Rectal smooth muscle tissue (tissue), 1 donor: Measurements from ENCODE around the gene KRT71.

ENCODE experiments used
- H3K27ac ChIP-seq: one replicate; pipeline ENCODE4 v1.7.0; 2013; ENCODE audit warnings: low read depth, low read length, inconsistent platforms
- H3K27me3 ChIP-seq: one replicate; pipeline ENCODE4 v1.7.0; 2013; ENCODE audit warnings: low read length; ENCODE audit not compliant: control insufficient read depth, insufficient read depth
- H3K36me3 ChIP-seq: one replicate; pipeline ENCODE4 v1.7.0; 2013; ENCODE audit warnings: low read length; ENCODE audit not compliant: control insufficient read depth, insufficient read depth
- H3K4me1 ChIP-seq: one replicate; pipeline ENCODE4 v1.7.0; 2013; ENCODE audit warnings: low read length; ENCODE audit not compliant: control insufficient read depth, insufficient read depth
- H3K4me3 ChIP-seq: one replicate; pipeline ENCODE4 v1.7.0; 2013; ENCODE audit warnings: low read length
- H3K9ac ChIP-seq: one replicate; pipeline ENCODE4 v1.7.0; 2013; ENCODE audit warnings: low read length

KRT71 gene

DNA sequence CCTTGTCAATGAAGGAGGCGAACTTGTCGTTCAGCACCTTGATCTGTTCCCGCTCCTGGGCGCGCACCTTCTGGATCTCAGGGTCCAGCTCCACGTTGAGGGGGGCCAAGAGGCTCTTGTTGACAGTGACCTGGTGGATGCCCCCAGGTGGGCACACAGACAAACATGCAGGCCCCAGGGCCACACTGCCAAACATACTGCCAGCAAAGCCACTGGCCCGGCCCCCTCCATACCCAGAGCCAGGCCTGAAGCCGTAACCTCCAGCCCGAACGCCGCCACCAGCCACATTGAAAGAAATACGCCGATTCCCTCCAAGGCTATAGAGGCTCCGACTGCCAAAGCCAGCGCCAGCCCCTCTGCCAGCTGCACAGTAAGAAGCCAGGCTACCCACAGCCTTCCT lies 20.4 kb upstream of the KRT71 start:
- Histone ChIP-seq H3K9ac (no peak overlapping the region), H3K27me3 (no peaks in the 10 kb centered on the region)

DNA sequence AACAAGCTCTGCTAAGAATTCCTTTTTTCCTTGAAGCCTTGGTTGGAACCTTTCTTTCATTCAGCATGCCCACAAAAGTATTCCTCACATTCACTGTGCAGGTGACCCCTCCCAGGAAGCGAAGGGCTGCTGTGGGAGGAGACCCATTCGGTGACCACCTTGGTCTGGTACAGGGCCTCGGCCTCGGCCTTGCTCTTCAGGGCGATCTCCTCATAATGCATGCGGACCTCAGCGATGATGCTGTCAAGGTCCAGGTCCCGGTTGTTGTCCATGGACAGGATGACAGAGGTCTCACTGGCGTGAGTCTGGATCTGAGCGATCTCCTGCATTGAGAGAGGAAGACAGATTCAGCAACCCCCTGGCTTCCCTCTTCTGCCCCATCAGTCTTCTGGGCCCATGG lies 17.6 kb upstream of the KRT71 start:
- no peak overlapping the region for H3K27ac ChIP-seq
- H3K4me3 ChIP-seq, result no peak overlapping the region
- H3K27me3 ChIP-seq, result no peaks in the 10 kb centered on the region
- H3K9ac ChIP-seq, result no peak overlapping the region
- no peaks in the 10 kb centered on the region for H3K36me3 ChIP-seq
- no peaks in the 10 kb centered on the region for H3K4me1 ChIP-seq

More for the DNA sequence above, 20.4 kb upstream of the KRT71 start:
- no peak overlapping the region for H3K4me3 ChIP-seq
- no peaks in the 10 kb centered on the region for H3K4me1 ChIP-seq
- no peaks in the 10 kb centered on the region for H3K36me3 ChIP-seq
- no peak overlapping the region for H3K27ac ChIP-seq

DNA sequence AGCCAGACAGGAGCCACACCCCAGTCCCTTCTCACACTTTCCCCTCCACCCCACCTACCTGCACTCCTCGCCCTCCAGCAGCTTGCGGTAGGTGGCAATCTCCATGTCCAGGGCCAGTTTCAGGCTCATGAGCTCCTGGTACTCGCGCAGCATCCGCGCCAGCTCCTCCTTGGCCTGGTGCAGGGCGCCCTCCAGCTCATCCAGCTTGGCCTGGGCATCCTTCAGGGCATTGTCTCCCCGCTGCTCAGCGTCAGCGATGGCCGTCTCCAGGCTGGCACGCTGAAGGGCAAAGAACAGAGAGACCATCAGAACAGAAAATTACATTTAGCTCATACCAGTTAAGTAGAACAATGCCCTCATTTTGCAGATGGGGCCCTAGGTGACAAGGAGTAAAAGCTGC lies 15.2 kb upstream of the KRT71 start:
- no peaks in the 10 kb centered on the region for H3K4me1 ChIP-seq
- no peak overlapping the region for H3K4me3 ChIP-seq
- H3K27me3 ChIP-seq, result no peaks in the 10 kb centered on the region
- H3K27ac ChIP-seq, result no peak overlapping the region
- H3K36me3 ChIP-seq, result no peaks in the 10 kb centered on the region
- H3K9ac ChIP-seq, result no peak overlapping the region

- H3K4me1 ChIP-seq, result no peaks in the 10 kb centered on the region
- H3K36me3 ChIP-seq, result no peaks in the 10 kb centered on the region
- H3K9ac ChIP-seq, result no peak overlapping the region
- no peaks in the 10 kb centered on the region for H3K27me3 ChIP-seq
- H3K27ac ChIP-seq, result no peak overlapping the region
- no peak overlapping the region for H3K4me3 ChIP-seq
These were observed 13.9 kb upstream of the KRT71 start for GRCh38 chr12:52566847-52567291.

GRCh38 chr12:52564582-52564981 lies 11.6 kb upstream of the KRT71 start:
- Histone ChIP-seq H3K36me3 (no peaks in the 10 kb centered on the region), H3K9ac (no peak overlapping the region), H3K4me1 (no peaks in the 10 kb centered on the region), H3K27ac (no peak overlapping the region), H3K4me3 (no peak overlapping the region), H3K27me3 (no peaks in the 10 kb centered on the region)

DNA sequence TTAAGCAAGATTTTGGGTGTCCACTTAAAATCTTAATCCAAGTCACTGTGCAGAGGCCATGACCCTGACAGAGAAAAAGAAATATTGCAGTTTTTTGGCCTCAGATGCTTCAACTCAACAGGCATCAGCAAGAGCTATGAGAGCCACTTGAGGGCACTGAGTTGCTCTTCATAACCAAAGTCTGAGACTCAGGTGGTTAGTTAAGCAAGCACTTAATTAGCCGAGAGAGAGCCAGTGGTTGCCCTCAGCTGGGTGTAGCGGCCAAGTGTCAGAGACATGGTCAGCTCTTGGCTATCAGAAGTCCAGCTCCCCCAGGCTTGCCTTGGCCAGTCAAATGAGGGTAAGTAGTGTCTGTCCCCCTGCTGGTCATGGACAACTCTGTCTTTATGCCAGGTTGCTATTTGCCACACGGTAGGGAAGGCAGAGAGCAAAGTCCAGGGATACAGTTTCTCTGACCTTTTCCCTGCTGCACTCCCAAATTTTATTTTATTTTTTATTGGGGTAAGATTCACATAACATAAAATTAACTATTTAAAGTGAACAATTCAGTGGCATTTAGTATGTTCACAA lies 9.0 kb upstream of the KRT71 start:
- Histone ChIP-seq H3K36me3 (no peaks in the 10 kb centered on the region), H3K27ac (no peak overlapping the region), H3K27me3 (peaks cover 2% of the 10 kb centered on the region), H3K4me3 (no peak overlapping the region), H3K4me1 (no peaks in the 10 kb centered on the region), H3K9ac (no peak overlapping the region)

DNA sequence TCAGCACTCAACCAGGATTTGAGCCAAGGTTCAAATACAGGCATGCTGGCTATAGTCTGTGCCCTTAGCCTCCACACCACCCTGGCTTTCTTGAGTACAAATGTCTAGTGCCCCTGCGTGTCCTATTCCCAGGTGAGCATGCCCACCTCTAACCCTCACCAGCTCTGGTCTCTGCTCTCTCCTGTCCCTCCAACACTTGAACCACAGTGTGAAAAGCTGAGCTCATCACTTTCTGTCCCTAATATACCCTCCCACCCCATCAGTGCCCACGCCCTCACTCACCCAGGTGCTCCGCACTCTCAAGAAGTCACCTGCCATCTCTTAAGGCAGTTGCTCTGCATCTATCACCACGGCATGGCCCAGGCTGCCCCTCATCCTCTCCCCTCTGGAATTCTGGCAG lies 7.0 kb upstream of the KRT71 start:
- no peak overlapping the region for H3K27ac ChIP-seq
- H3K9ac ChIP-seq, result no peak overlapping the region
- no peaks in the 10 kb centered on the region for H3K36me3 ChIP-seq
- no peak overlapping the region for H3K4me3 ChIP-seq
- no peaks in the 10 kb centered on the region for H3K4me1 ChIP-seq
- peaks cover 2% of the 10 kb centered on the region for H3K27me3 ChIP-seq

DNA sequence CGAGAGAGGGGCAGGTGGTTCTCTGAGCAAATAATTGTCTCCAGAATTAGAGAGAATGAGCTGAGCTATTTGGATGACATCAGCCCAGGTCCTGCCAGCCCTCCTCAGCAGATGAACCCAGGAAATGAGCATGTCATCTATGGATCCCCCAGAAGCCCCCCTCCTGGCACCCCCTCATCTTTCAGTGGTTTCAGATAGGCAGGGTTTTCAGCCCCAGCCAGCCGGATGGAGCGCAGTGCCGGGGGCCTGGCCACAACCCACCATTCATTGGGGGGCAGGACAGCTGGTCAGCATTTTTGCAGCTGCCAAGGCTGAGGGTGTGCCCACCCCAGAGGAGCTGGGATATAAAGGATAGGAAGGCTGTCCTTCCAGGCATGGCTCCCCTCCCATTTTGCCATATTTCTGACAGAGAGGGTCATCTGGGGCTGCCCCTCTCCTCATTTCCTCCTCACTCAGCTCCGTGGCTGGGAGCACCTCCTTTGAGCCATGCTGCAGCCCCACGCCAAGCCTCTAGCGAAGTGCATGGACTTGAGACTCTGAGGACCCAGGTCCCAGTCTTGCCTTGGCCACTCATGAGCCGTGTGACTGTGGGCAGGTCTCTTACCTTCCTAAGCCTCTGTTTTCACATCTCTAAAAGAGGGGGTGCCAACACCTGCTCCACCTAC lies 6.0 kb upstream of the KRT71 start:
- no peak overlapping the region for H3K4me3 ChIP-seq
- peaks cover 2% of the 10 kb centered on the region for H3K27me3 ChIP-seq
- no peak overlapping the region for H3K9ac ChIP-seq
- H3K27ac ChIP-seq, result no peak overlapping the region
- no peaks in the 10 kb centered on the region for H3K36me3 ChIP-seq
- H3K4me1 ChIP-seq, result no peaks in the 10 kb centered on the region

DNA sequence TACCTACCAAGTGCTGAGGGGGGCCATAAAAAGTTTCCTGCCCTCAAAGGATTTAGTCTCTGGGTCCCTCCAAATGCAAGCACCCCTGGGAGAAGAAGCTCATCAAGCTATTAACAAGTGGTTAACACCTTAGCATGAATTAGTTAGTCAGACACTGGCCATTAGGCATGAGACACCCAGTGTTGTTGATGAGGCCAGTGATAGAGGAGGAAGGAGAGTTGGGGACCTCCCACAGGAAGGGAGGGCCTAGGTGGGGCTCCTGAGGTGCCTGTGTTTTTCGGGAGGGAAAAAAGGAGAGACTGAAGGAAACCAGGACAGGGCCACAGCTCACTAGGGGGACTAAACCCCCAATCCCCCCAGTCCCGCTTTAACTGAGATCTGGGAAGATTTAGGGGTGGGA lies 4.5 kb upstream of the KRT71 start:
- H3K36me3 ChIP-seq, result no peaks in the 10 kb centered on the region
- H3K9ac ChIP-seq, result no peak overlapping the region
- peaks cover 2% of the 10 kb centered on the region for H3K27me3 ChIP-seq
- H3K27ac ChIP-seq, result no peak overlapping the region
- no peaks in the 10 kb centered on the region for H3K4me1 ChIP-seq
- no peak overlapping the region for H3K4me3 ChIP-seq

- peaks cover 2% of the 10 kb centered on the region for H3K27me3 ChIP-seq
These were observed 2.6 kb upstream of the KRT71 start for GRCh38 chr12:52555577-52555976.

DNA sequence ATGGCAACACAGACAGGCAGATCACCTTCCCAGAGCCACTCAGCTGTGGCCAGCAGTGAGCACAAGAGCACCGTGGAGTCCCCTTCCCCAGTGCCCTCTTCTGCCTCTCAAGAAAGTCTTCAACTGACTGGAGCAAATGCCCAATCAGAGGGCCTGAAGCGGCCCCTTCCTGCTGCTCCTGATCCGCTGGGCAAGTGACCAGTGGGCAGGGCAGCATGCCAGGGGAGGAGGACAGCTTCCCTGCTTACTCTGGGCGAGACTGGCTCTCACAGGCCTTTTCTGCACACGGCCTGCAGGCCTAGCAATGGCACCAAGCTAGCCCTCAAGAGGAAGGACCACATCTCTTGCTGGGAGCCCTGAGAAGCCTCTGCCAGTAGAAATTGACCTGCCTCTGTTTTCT lies 890 bp downstream of the KRT71 start:
- Histone ChIP-seq H3K36me3 (no peaks in the 10 kb centered on the region), H3K4me3 (no peak overlapping the region), H3K9ac (no peak overlapping the region), H3K27ac (no peak overlapping the region), H3K4me1 (no peaks in the 10 kb centered on the region), H3K27me3 (no peaks in the 10 kb centered on the region)

More at GRCh38 chr12:52555577-52555976, 2.6 kb upstream of the KRT71 start:
- H3K27ac ChIP-seq, result no peak overlapping the region
- no peak overlapping the region for H3K9ac ChIP-seq
- no peaks in the 10 kb centered on the region for H3K36me3 ChIP-seq
- H3K4me3 ChIP-seq, result no peak overlapping the region
- no peaks in the 10 kb centered on the region for H3K4me1 ChIP-seq

GRCh38 chr12:52551216-52551865 lies 1.6 kb downstream of the KRT71 start:
- Histone ChIP-seq H3K27ac (no peak overlapping the region), H3K9ac (no peak overlapping the region), H3K36me3 (no peaks in the 10 kb centered on the region), H3K4me3 (no peak overlapping the region), H3K4me1 (no peaks in the 10 kb centered on the region), H3K27me3 (no peaks in the 10 kb centered on the region)

DNA sequence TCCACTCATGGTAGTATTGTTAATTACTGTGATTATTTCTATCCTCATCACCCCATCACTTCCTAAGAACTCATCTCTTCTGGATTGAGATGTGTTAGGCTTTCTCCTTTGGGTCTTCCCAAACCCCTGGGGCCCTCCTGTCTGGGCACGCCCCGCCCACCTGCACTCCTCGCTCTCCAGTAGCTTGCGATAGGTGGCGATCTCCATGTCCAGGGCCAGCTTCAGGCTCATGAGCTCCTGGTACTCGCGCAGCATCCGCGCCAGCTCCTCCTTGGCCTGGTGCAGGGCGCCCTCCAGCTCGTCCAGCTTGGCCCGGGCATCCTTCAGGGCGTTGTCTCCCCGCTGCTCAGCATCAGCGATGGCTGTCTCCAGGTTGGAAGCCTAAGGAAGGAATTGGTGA lies 6.8 kb downstream of the KRT71 start:
- no peaks in the 10 kb centered on the region for H3K36me3 ChIP-seq
- no peak overlapping the region for H3K9ac ChIP-seq
- no peaks in the 10 kb centered on the region for H3K27me3 ChIP-seq
- H3K27ac ChIP-seq, result no peak overlapping the region
- H3K4me1 ChIP-seq, result no peaks in the 10 kb centered on the region
- no peak overlapping the region for H3K4me3 ChIP-seq
